Gastrocnemius medialis (tissue), 4 donors: ENCODE measurements around the gene RAX.

Source experiments
- CTCF ChIP-seq, 5 experiments: fragments of 450-650 bp in 3 of 5; fragments of 200-600 bp in 2 of 5; sonication (generic) in 2 of 5; IDR thresholded peaks in 4 of 5; conservative IDR thresholded peaks in 1 of 5; 1 replicate in 4 of 5; 2 replicates in 1 of 5; pipeline ENCODE4 v1.5.1; 2016 to 2019; ENCODE audit warnings: antibody characterized with exemption in 5 of 5, mild to moderate bottlenecking in 3 of 5, moderate library complexity in 3 of 5
- POLR2A ChIP-seq, 2 donors: fragments of 450-650 bp; IDR thresholded peaks; one replicate each; pipeline ENCODE4 v1.6.1; 2017; ENCODE audit warnings: antibody characterized with exemption in 2 of 2, mild to moderate bottlenecking in 2 of 2, moderate library complexity in 2 of 2

DNA sequence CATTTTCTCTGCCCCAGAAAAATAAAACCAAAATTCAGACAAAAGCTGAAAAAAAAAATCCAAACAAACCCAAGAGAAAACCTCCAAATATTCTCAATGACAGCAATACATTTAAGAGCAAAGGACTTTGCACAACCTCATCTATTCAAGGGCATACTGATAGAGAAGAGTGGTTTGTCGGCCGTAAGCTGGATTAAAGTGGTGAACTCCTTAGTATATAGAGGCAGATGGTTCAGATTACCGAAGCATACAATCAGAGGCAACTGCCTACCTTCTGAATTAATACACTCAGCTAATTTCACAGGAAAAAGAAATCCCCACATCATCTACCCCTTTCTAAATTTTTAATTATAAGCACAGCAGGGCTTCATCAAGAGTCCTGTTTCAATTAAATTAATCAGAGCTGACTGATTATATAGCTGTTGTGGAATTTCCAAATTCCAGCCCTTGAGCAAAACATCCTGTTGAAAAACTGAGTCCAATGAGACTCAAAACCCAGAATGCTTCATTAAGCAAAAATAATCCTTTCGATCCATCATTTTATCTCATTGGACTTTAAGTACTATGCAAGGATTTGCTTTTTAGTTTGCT lies 45.3 kb upstream of the RAX start, which contains the start of gene CPLX4:
- TF ChIP-seq POLR2A (IDR thresholded peaks at IDR 0.05) (no peak), CTCF (IDR thresholded peaks at IDR 0.05 in 4 of 5, conservative IDR thresholded peaks at IDR 0.05 in 1 of 5) (no peak)
